Measurements from ENCODE around the gene GOSR2.
"Not testable (repeated sequence)": the region's sequence is repeated elsewhere in the genome, so short reads cannot be mapped to it uniquely, and the experiment has no call there.

The GOSR2 gene

DNA sequence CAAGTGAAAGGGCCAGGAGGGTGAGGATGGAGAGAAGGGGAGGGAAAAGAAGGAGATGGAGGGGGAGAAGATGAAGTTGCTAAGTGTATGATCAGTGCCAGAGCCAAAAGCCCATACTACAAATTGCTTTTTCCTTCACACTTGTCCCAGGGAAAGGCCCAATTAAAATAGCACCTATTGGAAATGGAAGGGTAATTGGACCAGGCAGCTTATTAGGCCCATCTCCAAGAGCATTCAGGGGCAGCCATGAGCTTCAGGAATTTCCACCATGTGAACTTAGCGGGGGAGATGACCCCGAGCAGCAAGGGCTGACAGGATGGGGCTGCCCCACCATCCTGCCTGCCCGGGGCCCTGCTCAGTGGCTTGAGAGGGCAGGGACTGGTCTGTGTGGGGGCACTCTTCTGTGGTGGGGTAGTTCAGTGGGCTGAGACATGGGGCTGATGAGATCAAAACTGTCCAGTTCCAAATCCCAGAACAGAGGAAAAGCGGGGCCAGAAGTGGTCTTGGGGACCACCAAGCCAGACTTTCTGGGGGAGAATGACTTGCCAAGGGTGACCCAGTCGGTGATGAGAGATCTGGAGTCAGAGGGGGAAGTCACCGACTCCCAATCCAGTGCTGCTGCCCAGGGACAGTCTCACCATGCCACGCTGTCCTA, 27.5 kb downstream of the GOSR2 start:
- Histone ChIP-seq H3K4me1 (ENCODE audit: insufficient read depth, low read length) (no peaks in the 10 kb centered on the region; the same call in 1 of the 2 replicates), H3K9me3 (ENCODE audit: insufficient read depth, low read depth, low read length) (no peaks in the 10 kb centered on the region), H3K27ac (ENCODE audit: low read depth, low read length) (no peak overlapping the region), H3K27me3 (ENCODE audit: insufficient read depth, low read length) (peaks cover 6% of the 10 kb centered on the region; the same call in 1 of the 2 replicates), H3K4me3 (ENCODE audit: low read length) (no peak overlapping the region), H3K36me3 (ENCODE audit: insufficient read depth, low read length) (no peaks in the 10 kb centered on the region), H3K9ac (ENCODE audit: low read depth, low read length) (no peak overlapping the region)
- WGBS: 82% methylated on average over 7 of the region's 7 CpGs

DNA sequence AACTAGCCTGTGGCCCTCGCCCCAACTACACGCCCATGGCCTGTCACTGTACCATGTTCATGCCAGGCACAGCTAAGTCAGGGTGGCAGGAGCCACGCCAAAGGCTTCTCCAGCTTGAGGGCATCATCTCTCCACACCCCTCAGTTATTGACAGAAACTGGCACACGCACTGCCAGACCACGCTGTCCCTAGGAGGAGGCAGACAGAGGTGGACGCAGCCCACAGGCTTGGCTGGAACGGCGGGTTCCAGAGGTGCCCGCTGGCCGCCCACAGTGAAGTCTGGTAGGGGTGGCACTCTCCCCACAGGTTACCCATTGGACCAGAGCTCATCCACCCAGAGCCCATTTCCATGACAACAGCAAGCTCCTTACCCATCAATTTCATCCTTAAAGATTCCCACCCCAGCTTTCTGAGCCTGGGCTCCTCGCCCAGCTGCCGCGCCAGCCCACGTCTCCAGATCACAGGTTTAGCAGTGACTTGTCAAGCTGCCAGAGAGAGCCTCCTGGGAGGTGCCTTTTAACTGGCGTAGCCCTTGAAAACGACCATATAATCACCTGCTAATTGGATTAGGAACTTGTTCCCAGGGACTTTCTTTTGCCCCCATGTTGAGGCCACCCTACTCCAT, 28.1 kb downstream of the GOSR2 start:
- Histone ChIP-seq H3K4me1 (ENCODE audit: insufficient read depth, low read length) (no peaks in the 10 kb centered on the region; the same call in 1 of the 2 replicates), H3K9me3 (ENCODE audit: insufficient read depth, low read depth, low read length) (no peaks in the 10 kb centered on the region), H3K9ac (ENCODE audit: low read depth, low read length) (no peak overlapping the region), H3K36me3 (ENCODE audit: insufficient read depth, low read length) (no peaks in the 10 kb centered on the region), H3K27me3 (ENCODE audit: insufficient read depth, low read length) (peaks cover 6% of the 10 kb centered on the region; the same call in 1 of the 2 replicates), H3K4me3 (ENCODE audit: low read length) (no peak overlapping the region), H3K27ac (ENCODE audit: low read depth, low read length) (no peak overlapping the region)
- WGBS: 68% methylated on average over 16 of the region's 16 CpGs

DNA sequence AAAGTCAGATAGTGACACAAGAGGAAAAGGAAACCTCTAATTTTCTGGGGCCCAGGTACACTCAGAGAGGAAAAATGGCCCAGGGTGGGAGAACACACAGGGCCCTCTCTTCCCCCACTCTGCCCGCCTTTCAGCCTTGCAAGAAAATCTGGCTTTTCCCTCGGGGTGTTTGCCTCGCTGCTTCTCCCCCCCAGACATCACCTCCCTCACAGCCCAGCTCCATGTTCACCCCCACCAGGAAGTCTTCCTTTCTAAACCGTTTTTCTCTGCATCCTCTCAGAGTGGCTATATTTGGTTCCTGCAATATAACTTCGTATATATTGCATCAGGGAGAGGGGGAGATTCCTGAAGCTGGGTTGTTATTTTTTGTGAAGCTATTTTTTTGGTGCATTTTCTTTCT, 28.7 kb downstream of the GOSR2 start:
- H3K9ac ChIP-seq (ENCODE audit: low read depth, low read length): no peak overlapping the region
- WGBS: 65% methylated on average over 5 of the region's 5 CpGs
- no peaks in the 10 kb centered on the region; the same call in 1 of the 2 replicates for H3K4me1 ChIP-seq (ENCODE audit: insufficient read depth, low read length)
- H3K27ac ChIP-seq (ENCODE audit: low read depth, low read length): no peak overlapping the region
- no peak overlapping the region for H3K4me3 ChIP-seq (ENCODE audit: low read length)
- H3K27me3 ChIP-seq (ENCODE audit: insufficient read depth, low read length): peaks cover 6% of the 10 kb centered on the region; the same call in 1 of the 2 replicates
- H3K36me3 ChIP-seq (ENCODE audit: insufficient read depth, low read length): no peaks in the 10 kb centered on the region
- H3K9me3 ChIP-seq (ENCODE audit: insufficient read depth, low read depth, low read length): no peaks in the 10 kb centered on the region

DNA sequence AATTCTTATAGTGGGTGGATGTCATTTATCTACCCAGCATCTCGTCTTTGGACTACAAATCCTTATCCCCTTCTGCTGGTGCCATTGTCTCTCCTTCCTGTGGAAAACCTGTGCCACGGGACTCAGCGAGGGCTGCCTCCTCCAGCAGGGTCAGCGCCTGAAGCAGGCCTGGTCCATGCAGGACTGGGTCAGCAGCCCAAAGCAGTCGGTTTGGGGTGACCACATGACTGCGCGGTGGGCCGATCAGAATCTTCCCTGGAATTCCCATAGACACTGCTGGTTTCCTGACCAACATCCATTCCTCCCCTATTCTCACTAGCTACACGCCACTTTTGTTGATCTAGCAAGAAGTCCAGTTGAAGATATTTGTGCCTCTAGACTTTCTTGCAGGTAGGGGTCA, 29.2 kb downstream of the GOSR2 start:
- Histone ChIP-seq H3K9ac (ENCODE audit: low read depth, low read length) (no peak overlapping the region), H3K4me1 (ENCODE audit: insufficient read depth, low read length) (no peaks in the 10 kb centered on the region; the same call in 1 of the 2 replicates), H3K9me3 (ENCODE audit: insufficient read depth, low read depth, low read length) (no peaks in the 10 kb centered on the region), H3K27ac (ENCODE audit: low read depth, low read length) (no peak overlapping the region), H3K27me3 (ENCODE audit: insufficient read depth, low read length) (peaks cover 6% of the 10 kb centered on the region; the same call in 1 of the 2 replicates), H3K4me3 (ENCODE audit: low read length) (no peak overlapping the region), H3K36me3 (ENCODE audit: insufficient read depth, low read length) (no peaks in the 10 kb centered on the region)
- WGBS: 92% methylated on average over 9 of the region's 9 CpGs

DNA sequence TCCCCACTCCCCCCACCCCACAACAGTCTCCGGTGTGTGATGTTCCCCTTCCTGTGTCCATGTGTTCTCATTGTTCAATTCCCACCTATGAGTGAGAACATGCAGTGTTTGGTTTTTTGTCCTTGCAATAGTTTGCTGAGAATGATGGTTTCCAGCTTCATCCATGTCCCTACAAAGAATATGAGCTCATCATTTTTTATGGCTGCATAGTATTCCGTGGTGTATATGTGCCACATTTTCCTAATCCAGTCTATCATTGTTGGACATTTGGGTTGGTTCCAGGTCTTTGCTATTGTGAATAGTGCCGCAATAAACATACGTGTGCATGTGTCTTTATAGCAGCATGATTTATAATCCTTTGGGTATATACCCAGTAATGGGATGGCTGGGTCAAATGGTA, 30.2 kb downstream of the GOSR2 start:
- H3K27ac ChIP-seq (ENCODE audit: low read depth, low read length); H3K9ac ChIP-seq (ENCODE audit: low read depth, low read length); H3K4me1 ChIP-seq (ENCODE audit: insufficient read depth, low read length); H3K36me3 ChIP-seq (ENCODE audit: insufficient read depth, low read length); H3K4me3 ChIP-seq (ENCODE audit: low read length); H3K9me3 ChIP-seq (ENCODE audit: insufficient read depth, low read depth, low read length); H3K27me3 ChIP-seq (ENCODE audit: insufficient read depth, low read length): not testable (repeated sequence)
- 100% methylated on average over 1 of the region's 4 CpGs for WGBS

DNA sequence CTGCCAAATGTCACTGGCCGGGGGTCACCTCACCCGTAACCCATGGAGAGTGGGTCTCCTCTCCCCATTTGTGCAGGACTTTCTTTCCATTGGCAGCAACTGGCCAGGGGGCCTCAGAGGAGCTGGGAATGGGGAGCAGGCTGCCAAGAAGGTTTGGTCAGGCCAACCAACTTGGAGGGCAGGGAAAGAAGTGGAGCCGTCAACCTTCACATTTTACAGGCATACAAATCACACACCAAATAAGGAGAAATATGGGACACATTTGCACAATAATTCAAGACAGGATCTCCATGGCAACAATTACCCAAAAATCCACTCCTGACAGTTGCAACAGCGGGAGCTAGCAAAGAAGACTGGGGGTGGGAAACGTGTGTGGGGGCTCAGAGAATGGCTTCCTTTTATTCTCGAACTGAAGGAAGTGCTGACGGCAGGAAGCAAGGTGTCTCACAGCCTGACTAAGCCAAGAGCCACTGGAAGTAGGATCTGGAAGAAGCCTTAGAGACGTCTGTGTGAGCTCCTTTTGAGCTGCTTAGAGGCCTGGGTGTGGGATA, 35.2 kb downstream of the GOSR2 start:
- Histone ChIP-seq H3K27me3 (ENCODE audit: insufficient read depth, low read length) (0 out of 2 replicates have a peak, but pooled peaks cover 5% of the 10 kb centered on the region), H3K4me1 (ENCODE audit: insufficient read depth, low read length) (no peaks in the 10 kb centered on the region), H3K27ac (ENCODE audit: low read depth, low read length) (no peak overlapping the region), H3K9ac (ENCODE audit: low read depth, low read length) (no peak overlapping the region), H3K9me3 (ENCODE audit: insufficient read depth, low read depth, low read length) (no peaks in the 10 kb centered on the region), H3K36me3 (ENCODE audit: insufficient read depth, low read length) (no peaks in the 10 kb centered on the region), H3K4me3 (ENCODE audit: low read length) (no peak overlapping the region)
- 65% methylated on average over 8 of the region's 8 CpGs for WGBS

DNA sequence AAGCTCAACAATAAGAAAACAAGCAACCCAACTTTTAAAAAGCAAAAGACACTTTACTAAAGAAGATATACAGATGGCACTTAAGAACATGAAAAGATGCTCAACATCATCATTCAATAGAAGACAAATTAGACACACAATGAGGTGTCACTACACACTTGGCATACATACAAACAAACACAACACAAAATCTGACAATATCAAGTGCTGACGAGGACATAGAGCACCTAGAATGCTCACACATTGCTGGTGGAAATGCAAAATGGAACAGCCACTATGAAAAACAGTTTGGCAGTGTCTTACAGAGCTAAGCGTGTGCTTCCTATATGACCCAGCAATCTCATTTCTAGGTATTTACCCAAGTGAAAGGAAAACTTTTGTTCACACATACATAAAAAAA, 37.2 kb downstream of the GOSR2 start:
- 0 out of 2 replicates have a peak, but pooled peaks cover 5% of the 10 kb centered on the region for H3K27me3 ChIP-seq (ENCODE audit: insufficient read depth, low read length)
- WGBS: 47% methylated on average over 2 of the region's 2 CpGs
- no peaks in the 10 kb centered on the region for H3K36me3 ChIP-seq (ENCODE audit: insufficient read depth, low read length)
- H3K4me1 ChIP-seq (ENCODE audit: insufficient read depth, low read length): no peaks in the 10 kb centered on the region
- H3K4me3 ChIP-seq (ENCODE audit: low read length): no peak overlapping the region
- H3K27ac ChIP-seq (ENCODE audit: low read depth, low read length): no peak overlapping the region
- H3K9me3 ChIP-seq (ENCODE audit: insufficient read depth, low read depth, low read length): no peaks in the 10 kb centered on the region
- no peak overlapping the region for H3K9ac ChIP-seq (ENCODE audit: low read depth, low read length)

DNA sequence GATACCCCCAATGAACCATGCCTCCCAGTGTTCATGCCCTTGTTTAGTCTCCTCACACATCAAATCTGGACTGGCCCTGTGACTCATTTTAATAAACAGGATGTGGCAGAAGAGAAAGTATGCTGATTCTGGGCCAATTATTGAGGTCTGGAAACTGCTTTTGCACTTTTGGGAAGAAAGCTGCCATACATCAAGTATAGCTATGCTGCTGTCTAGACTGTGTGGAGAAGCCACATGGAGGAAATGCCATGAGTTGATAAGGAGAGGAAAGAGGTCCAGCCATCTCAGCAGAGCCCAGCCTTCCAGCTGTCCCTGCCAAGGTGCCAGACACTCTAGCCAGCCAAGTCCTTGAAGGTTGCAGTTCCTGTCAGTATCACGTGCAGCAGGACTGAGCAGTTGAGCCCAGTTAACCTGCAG, 39.4 kb downstream of the GOSR2 start:
- WGBS: 14% methylated on average over 1 of the region's 1 CpG
- no peaks in the 10 kb centered on the region for H3K9me3 ChIP-seq (ENCODE audit: insufficient read depth, low read depth, low read length)
- H3K27me3 ChIP-seq (ENCODE audit: insufficient read depth, low read length): 0 out of 2 replicates have a peak, but pooled peaks cover 5% of the 10 kb centered on the region
- no peak overlapping the region for H3K4me3 ChIP-seq (ENCODE audit: low read length)
- no peak overlapping the region for H3K27ac ChIP-seq (ENCODE audit: low read depth, low read length)
- H3K9ac ChIP-seq (ENCODE audit: low read depth, low read length): no peak overlapping the region
- no peaks in the 10 kb centered on the region for H3K36me3 ChIP-seq (ENCODE audit: insufficient read depth, low read length)
- no peaks in the 10 kb centered on the region for H3K4me1 ChIP-seq (ENCODE audit: insufficient read depth, low read length)

DNA sequence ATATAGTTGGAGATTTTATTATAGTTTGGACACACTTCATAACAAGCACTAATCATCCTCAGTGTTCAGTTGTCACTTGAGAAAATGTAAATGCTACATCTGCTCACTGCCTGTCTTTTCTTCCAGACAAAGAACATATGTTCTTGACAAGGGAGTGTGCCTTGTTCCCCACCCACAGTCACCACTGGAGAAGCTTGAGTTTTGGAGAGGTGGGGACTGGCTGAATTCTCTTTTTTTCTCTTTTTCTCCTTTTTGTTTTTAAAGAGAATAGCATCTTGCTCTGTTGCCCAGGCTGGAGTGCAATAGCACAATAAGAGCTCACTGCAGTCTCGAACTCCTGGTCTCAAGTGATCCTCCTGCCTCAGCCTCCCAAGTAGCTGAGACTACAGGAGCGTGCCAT, 40.6 kb downstream of the GOSR2 start:
- H3K9me3 ChIP-seq (ENCODE audit: insufficient read depth, low read depth, low read length): no peaks in the 10 kb centered on the region
- no peaks in the 10 kb centered on the region for H3K4me1 ChIP-seq (ENCODE audit: insufficient read depth, low read length)
- H3K9ac ChIP-seq (ENCODE audit: low read depth, low read length): no peak overlapping the region
- 0 out of 2 replicates have a peak, but pooled peaks cover 5% of the 10 kb centered on the region for H3K27me3 ChIP-seq (ENCODE audit: insufficient read depth, low read length)
- 66% methylated on average over 2 of the region's 2 CpGs for WGBS
- no peaks in the 10 kb centered on the region for H3K36me3 ChIP-seq (ENCODE audit: insufficient read depth, low read length)
- no peak overlapping the region for H3K27ac ChIP-seq (ENCODE audit: low read depth, low read length)
- H3K4me3 ChIP-seq (ENCODE audit: low read length): no peak overlapping the region

DNA sequence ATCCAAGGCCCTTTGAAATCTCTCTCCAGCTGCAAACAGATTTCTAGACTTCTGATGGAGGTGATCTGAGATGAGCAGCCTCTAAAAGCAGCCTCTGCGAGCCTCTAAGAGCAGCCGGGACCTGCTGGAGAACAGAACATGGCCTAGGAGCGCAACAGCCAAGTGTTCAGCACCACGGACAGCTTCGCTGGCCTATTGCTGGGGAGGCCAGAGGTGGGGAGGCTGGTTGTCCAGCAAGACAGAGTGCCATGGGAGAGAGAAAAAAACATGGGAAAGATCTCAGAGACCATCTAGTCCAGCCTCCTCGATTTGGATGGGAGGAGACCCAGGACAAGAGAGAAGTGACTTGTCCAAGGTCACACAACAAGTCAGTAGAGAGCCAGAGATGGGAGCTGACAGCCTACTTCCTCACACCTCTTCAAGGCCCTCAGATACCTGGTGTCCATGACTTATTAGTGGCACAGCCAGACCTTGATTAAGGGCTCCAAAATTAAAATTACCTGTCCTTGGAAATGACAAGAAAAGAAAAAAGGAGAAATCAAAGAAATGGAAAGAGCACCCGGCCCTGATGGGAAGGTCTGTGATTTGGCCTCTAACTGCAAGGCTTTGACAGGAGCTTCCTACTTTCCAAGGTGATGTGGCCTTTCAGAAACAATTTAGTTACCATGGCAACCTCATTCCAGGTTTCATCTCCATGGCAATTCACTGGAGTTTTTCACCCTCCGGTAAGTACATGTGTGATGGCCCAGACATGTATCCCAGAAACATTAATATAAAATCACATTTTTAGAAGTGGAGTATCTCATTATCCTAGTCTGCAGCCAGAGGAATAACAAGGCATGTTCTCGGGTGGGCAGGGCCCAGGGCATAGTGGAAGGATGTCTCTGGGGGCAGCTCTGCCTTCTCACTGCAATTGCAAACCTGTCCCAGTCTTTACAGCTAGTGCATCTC, 41.6 kb downstream of the GOSR2 start:
- Histone ChIP-seq H3K9ac (ENCODE audit: low read depth, low read length) (no peak overlapping the region), H3K36me3 (ENCODE audit: insufficient read depth, low read length) (no peaks in the 10 kb centered on the region), H3K27me3 (ENCODE audit: insufficient read depth, low read length) (0 out of 2 replicates have a peak, but pooled peaks cover 5% of the 10 kb centered on the region), H3K4me3 (ENCODE audit: low read length) (no peak overlapping the region), H3K4me1 (ENCODE audit: insufficient read depth, low read length) (no peaks in the 10 kb centered on the region), H3K27ac (ENCODE audit: low read depth, low read length) (no peak overlapping the region), H3K9me3 (ENCODE audit: insufficient read depth, low read depth, low read length) (no peaks in the 10 kb centered on the region)
- WGBS: 66% methylated on average over 9 of the region's 9 CpGs
